Uterus (tissue), 4 donors: ENCODE results near the gene DHRS4L2. TPM values are rescaled to one million over a fixed set of nuclear protein-coding genes. Genes with fewer than 3 reads are reported as not detected.
A peak's percentile ranks its signal among the peaks of the same experiment; 100 is the strongest.
"Not testable (repeated sequence)": the region's sequence is repeated elsewhere in the genome, so short reads cannot be mapped to it uniquely, and the experiment has no call there.

Experiments used
- DNase-seq, 2 donors: peaks; one replicate each; pipeline ENCODE4 v3.0.0-alpha.2; 2019 to 2020
- H3K27ac ChIP-seq, 2 donors: fragments of 200-600 bp; sonication (generic); 1 replicate in 1 of 2; 2 replicates in 1 of 2; pipeline ENCODE4 v1.5.1; 2016 to 2018
- H3K27me3 ChIP-seq, 2 donors: fragments of 200-600 bp; sonication (generic); one replicate each; pipeline ENCODE4 v1.5.1; 2018 to 2019; ENCODE audit warnings: control low read depth in 1 of 2
- H3K36me3 ChIP-seq, 2 donors: fragments of 200-600 bp; sonication (generic); one replicate each; pipeline ENCODE4 v1.5.1; 2019; ENCODE audit warnings: control low read depth in 1 of 2
- H3K4me1 ChIP-seq, 2 donors: fragments of 200-600 bp; sonication (generic); one replicate each; pipeline ENCODE4 v1.5.1; 2018 to 2019; ENCODE audit warnings: control low read depth in 1 of 2
- H3K4me3 ChIP-seq, 2 donors: fragments of 200-600 bp; sonication (generic); 1 replicate in 1 of 2; 2 replicates in 1 of 2; pipeline ENCODE4 v1.5.1; 2018 to 2019; ENCODE audit warnings: mild to moderate bottlenecking in 1 of 2
- H3K9me3 ChIP-seq, 2 donors: fragments of 200-600 bp; sonication (generic); one replicate each; pipeline ENCODE4 v1.5.1; 2019; ENCODE audit warnings: control low read depth in 1 of 2
- POLR2A ChIP-seq, 2 donors: fragments of 450-650 bp; IDR thresholded peaks; one replicate each; pipeline ENCODE4 v1.6.1; 2016; ENCODE audit warnings: antibody characterized with exemption in 2 of 2, mild to moderate bottlenecking in 1 of 2, moderate library complexity in 1 of 2
- intact Hi-C: fragments of 100-400 bp; cut with DNase I; formaldehyde crosslinking; loops from one replicate; pipeline ENCODE4 v1.15.1; 2023; ENCODE audit warnings: low total_unique reads
- total RNA-seq, 4 donors: library from RNA; depleted of rRNA in 3 of 4; stranded (reverse); fragments of >200 nt in 3 of 4; gene quantifications; one replicate each; pipeline versions ENCODE4 v1.1.0 to v1.2.4, GENCODE V29; 2014 to 2023
- TF ChIP-seq, protein P1 (sequence below), 4 experiments: fragments of 200-600 bp in 2 of 4; fragments of 450-650 bp in 2 of 4; sonication (generic) in 2 of 4; IDR thresholded peaks; one replicate each; pipeline ENCODE4 v1.5.1; 2016 to 2019; ENCODE audit warnings: antibody characterized with exemption in 4 of 4, mild to moderate bottlenecking in 2 of 4, moderate library complexity in 1 of 4
- donor health status: DM: yes; HTN: yes; CAD: no.

The DHRS4L2 gene
- total RNA-seq, 4 donors from 2014 or later, result 0.88 to 17.2 (median 8.6) TPM

DNA sequence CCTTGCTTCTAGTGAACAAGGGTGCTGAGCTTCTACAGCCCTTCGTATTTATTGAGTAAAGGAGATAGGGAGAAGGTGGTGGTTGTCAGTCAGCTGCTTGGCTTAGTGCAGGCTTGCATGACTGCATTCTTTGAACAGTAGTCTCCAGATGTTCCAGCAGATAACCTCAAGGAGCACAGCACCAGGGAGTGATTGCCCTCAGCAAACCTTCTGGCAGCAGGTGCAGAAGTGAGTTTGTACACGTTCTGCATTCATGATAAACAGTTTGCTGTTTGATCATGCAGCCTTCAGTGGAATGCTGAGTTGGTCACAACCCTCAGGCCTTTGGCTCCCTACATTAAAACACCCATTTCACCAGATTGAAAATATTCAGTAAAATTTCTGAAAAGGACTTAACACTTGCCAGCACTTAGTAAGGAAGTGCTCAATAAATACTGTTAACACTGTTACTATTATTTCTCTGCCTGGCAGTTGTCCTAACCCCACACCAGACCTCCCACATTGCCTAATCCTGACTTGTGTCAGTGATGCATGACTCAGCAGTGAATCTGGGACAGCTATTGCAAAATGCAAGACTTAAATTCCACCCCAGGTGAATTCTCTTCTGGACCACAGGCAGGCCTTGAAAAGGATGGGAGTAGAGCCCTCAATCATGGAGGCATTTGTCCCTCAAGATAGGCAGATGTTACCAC lies 44.1 kb downstream of the DHRS4L2 start:
- peak in 1 of 2 donors; percentile 33 for DNase-seq
- H3K36me3 ChIP-seq, result no peaks in the 10 kb centered on the region
- TF ChIP-seq, protein P1, sequence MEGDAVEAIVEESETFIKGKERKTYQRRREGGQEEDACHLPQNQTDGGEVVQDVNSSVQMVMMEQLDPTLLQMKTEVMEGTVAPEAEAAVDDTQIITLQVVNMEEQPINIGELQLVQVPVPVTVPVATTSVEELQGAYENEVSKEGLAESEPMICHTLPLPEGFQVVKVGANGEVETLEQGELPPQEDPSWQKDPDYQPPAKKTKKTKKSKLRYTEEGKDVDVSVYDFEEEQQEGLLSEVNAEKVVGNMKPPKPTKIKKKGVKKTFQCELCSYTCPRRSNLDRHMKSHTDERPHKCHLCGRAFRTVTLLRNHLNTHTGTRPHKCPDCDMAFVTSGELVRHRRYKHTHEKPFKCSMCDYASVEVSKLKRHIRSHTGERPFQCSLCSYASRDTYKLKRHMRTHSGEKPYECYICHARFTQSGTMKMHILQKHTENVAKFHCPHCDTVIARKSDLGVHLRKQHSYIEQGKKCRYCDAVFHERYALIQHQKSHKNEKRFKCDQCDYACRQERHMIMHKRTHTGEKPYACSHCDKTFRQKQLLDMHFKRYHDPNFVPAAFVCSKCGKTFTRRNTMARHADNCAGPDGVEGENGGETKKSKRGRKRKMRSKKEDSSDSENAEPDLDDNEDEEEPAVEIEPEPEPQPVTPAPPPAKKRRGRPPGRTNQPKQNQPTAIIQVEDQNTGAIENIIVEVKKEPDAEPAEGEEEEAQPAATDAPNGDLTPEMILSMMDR (IDR thresholded peaks at IDR 0.05), result no peak
- TF ChIP-seq POLR2A (IDR thresholded peaks at IDR 0.05), result no peak

DNA sequence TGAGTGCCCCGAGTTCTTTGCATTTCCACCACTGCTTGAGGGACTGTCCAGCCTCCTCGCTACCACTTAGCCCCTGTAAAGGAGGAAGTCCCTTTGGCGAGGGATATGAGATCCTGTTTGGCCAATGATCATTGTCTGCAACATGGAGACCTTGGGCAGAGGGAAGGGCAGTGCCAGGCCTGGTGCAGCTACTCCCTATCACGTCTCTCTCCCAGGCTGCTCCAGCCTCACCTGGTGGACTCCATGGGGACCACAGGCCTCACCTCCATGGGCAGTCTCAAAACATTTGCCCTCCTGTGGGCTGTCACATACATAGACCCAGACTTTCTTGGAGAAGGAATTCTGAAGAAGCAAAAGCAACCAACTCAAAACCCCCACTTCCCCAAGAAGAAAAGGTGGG lies 47.0 kb downstream of the DHRS4L2 start:
- H3K4me1 ChIP-seq, H3K9me3 ChIP-seq, intact Hi-C loops, DNase-seq, H3K36me3 ChIP-seq, H3K27me3 ChIP-seq: not testable (repeated sequence)
- Histone ChIP-seq H3K27ac (peak overlapping the region; percentile 79 to 85), H3K4me3 (peak overlapping the region; percentile 49 to 55)

More for the DNA sequence above, 44.1 kb downstream of the DHRS4L2 start:
- no peak overlapping the region for H3K4me3 ChIP-seq
- no peaks in the 10 kb centered on the region for H3K4me1 ChIP-seq
- no peaks in the 10 kb centered on the region for H3K9me3 ChIP-seq
- H3K27me3 ChIP-seq, result no peaks in the 10 kb centered on the region
- intact Hi-C loops, result no loop called here
- H3K27ac ChIP-seq, result no peak overlapping the region

DNA sequence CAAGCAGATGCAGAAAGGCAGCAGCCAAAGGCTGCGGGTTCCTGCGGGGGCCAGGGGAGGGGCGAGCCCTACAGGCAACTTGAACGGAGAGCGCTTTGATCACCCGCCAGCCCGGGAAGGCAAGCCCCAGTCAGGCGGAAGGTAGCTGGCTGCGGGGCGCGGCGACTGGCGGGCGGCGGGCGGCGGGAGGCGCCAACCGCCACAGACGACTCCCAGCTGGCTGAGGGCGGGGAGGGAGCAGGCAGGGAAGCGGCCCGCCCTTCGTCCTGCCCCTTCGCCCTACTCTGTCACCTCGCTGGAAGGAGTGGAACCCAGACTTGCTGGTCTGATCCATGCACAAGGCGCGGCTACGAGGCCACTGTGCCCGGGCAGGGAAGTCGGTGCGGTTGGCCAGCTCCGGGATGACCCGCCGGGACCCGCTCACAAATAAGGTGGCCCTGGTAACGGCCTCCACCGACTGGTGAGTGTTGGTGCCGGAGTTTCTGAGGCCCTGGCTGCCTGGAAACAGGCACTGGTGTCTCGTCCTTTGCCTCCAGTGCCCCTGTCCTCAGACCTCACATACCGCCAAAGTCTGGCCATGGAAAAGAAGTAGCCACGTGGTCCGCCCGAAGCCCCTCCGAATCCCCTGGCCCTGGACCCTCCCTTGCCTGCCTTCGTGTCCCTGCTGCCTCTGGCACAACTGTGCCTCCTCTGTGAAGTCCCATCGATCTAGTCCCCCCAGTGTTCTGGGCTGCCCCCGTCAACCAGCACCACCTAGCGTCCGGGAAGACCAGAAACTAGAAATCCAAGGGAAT lies 47.6 kb downstream of the DHRS4L2 start:
- Histone ChIP-seq H3K9me3 (no peaks in the 10 kb centered on the region), H3K36me3 (no peaks in the 10 kb centered on the region), H3K4me1 (no peaks in the 10 kb centered on the region), H3K27me3 (no peaks in the 10 kb centered on the region), H3K27ac (peak overlapping the region; percentile 79 to 85), H3K4me3 (peak overlapping the region; percentile 49 to 55)
- peak in 1 of 2 donors; percentile 18 for TF ChIP-seq POLR2A (IDR thresholded peaks at IDR 0.05)
- TF ChIP-seq, protein P1 (IDR thresholded peaks at IDR 0.05), result peak; percentile 66 to 87 (median 76)
- peak; percentile 64 to 76 for DNase-seq
- intact Hi-C loops, result no loop called here

DNA sequence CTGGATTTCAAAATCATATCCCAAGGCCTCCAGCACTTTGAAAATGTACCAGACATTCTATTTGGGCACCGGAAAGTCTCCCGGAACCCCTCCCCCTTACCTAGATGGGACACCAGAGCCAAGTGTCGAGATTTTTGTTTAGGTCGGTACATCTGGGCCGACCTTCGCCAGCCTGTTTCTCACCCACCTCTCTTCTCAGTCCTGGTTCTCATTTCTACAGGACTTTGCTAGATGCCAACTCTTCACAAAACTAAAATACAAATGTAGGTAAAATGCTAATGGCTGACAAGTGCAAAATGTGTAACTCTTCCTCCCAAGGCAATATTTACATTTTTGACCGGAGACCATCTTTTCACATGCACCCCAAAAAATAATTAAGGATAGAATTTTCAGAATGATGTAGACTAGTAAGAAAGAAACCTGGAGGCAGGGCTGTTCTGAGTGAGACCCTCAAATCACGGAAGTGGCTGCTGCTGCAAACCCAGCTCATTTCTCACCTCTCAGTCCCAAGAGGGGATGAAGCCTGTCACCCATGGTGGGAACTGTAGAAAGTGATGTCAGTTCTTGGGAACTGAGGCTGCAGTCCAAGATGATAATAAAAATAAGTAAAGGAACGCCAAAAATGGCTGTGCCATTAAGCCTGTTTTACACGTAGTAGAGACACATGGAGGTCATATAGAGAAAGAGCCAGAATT lies 48.4 kb downstream of the DHRS4L2 start:
- intact Hi-C loops, H3K9me3 ChIP-seq, H3K27me3 ChIP-seq, H3K4me1 ChIP-seq, H3K36me3 ChIP-seq, DNase-seq: not testable (repeated sequence)
- Histone ChIP-seq H3K27ac (peak overlapping the region; percentile 79 to 85), H3K4me3 (peak overlapping the region; percentile 49 to 55)

DNA sequence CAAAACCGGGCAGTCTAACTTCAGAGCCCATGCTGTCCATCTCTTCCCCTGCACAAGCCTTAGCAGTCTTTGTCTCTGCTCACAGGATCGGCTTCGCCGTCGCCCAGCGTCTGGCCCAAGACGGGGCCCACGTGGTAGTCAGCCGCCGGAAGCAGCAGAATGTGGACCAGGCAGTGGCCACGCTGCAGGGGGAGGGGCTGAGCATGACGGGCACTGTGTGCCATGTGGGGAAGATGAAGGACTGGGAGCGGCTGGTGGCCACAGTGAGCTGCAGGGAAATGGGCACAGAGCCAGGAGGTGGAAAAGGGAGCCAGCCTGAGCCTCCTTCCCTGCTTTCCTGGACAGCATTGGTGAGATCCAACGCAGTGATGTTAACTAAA lies 48.9 kb downstream of the DHRS4L2 start:
- no peak for DNase-seq
- Histone ChIP-seq H3K4me3 (no peak overlapping the region), H3K36me3 (no peaks in the 10 kb centered on the region), H3K27me3 (no peaks in the 10 kb centered on the region), H3K4me1 (no peaks in the 10 kb centered on the region), H3K27ac (no peak overlapping the region), H3K9me3 (no peaks in the 10 kb centered on the region)
- TF ChIP-seq POLR2A (IDR thresholded peaks at IDR 0.05), result no peak
- TF ChIP-seq, protein P1 (IDR thresholded peaks at IDR 0.05), result no peak
- intact Hi-C loops, result no loop called here

DNA sequence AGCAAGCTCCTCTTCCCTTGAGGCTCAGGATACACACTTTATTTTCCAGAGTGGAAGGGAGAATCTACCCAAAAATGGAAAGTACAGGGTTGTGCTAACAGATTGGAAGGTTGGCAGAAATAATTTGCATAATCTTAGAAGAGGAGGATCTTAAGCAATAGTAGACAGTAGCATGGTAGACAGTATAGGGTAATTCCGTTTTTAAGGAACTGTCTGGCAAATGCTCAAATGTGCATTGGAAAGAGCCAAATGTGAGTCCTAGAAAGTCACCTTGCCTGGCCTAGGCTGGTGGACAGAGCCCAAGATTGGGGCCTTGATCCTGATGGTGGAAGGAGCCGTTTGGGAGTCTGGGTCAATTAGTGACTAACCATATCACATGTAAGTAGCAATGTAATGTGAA lies 50.0 kb downstream of the DHRS4L2 start:
- Histone ChIP-seq H3K27me3 (no peaks in the 10 kb centered on the region), H3K9me3 (no peaks in the 10 kb centered on the region), H3K36me3 (no peaks in the 10 kb centered on the region), H3K4me1 (no peaks in the 10 kb centered on the region), H3K27ac (no peak overlapping the region), H3K4me3 (no peak overlapping the region)
- TF ChIP-seq, protein P1 (IDR thresholded peaks at IDR 0.05), result no peak
- no peak for TF ChIP-seq POLR2A (IDR thresholded peaks at IDR 0.05)
- DNase-seq, result no peak
- intact Hi-C loops, result no loop called here
